GM18502 (cell line): ENCODE measurements around the gene FAM81A.
A peak's percentile ranks its signal among the peaks of the same experiment; 100 is the strongest.
"Not testable (repeated sequence)": the region's sequence is repeated elsewhere in the genome, so short reads cannot be mapped to it uniquely, and the experiment has no call there.

Source experiments
- ATAC-seq: cut with Tn5 transposase; IDR thresholded peaks from one replicate; pipeline ENCODE4 v1.9.1; 2021; ENCODE audit warnings: mild to moderate bottlenecking; ENCODE audit not compliant: unreplicated experiment, poor library complexity

FAM81A gene

DNA sequence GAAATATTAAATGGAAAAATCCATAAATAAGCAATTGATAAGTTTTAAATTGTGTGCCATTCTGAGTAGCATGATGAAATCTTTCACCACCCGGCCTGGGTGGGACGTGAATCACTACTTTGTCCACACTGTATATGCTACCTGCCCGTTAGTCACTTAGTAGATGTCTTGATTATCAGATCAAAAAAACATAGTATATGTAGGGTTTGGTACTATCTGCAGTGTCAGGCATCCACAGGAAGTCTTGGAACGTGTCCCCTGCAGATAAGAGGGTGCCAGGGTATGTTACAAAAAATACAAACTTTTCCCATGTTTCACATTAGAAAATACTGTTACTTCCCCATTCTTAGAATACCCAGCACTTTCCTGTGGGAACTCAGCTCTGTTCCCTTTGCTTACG is 35.2 kb downstream of the FAM81A start:
- no peak for ATAC-seq

DNA sequence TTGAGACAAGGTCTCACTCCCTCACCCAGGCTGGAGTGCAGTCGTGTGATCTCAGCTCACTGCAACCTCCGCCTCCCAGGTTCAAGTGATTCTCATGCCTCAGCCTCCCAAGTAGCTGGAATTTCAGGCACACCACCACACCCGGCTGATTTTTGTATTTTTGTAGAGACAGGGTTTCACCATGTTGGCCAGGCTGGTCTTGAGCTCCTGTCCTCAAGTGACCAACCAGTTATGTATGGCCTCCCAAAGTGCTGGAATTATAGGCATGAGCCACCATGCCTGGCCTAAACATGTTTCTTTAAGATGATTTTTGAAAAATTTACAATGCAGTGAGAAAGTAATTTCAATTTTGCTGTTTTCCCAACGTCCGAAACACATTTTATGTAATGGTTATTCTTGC is 37.2 kb downstream of the FAM81A start:
- not testable (repeated sequence) for ATAC-seq

GRCh38 chr15:59484399-59484798 is 46.4 kb downstream of the FAM81A start:
- no peak for ATAC-seq

DNA sequence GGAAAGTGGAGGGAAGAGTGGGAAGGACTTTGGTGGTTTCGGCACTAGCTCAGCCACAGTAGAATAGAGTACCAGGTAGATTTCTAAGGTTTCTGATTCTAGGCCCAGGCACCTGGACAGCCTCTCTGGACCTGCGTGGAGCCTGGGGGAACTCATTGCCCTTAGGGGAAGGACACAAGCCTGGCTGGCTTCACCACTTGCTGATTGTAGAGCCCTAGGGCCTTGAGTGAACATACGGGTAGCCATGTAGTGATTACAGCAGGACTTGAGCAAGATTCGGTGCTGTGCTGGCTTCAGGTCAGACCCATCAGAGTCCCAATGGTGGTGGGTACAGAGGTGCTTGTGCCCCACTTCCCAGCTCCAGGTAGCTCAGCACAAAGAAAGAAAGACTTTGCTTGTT is 47.0 kb downstream of the FAM81A start:
- ATAC-seq = no peak

- not testable (repeated sequence) for ATAC-seq
These were observed 51.5 kb downstream of the FAM81A start for GRCh38 chr15:59489485-59489884.

DNA sequence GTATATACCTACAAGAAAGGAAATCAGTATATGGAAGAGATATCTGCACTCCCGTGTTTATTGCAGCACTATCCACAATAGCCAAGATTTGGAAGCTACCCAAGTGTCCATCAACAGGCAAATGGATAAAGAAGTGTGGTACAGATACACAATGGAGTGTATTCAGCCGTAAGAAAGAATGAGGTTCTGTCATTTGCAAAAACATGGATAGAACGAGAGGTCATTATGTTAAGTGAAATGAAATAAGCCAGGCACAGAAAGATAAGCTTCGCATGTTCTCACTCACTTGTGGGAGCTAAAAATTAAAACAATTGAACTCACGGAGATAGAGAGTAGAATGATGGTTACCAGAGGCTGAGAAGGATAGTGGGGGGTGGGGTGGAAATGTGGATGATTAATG is 53.1 kb downstream of the FAM81A start:
- ATAC-seq = no peak

GRCh38 chr15:59492389-59493377 is 54.7 kb downstream of the FAM81A start:
- ATAC-seq = no peak

GRCh38 chr15:59501597-59501996 is 63.6 kb downstream of the FAM81A start:
- peak; percentile 45 for ATAC-seq

- no peak for ATAC-seq
These were observed 77.2 kb downstream of the FAM81A start for GRCh38 chr15:59515190-59515589.

DNA sequence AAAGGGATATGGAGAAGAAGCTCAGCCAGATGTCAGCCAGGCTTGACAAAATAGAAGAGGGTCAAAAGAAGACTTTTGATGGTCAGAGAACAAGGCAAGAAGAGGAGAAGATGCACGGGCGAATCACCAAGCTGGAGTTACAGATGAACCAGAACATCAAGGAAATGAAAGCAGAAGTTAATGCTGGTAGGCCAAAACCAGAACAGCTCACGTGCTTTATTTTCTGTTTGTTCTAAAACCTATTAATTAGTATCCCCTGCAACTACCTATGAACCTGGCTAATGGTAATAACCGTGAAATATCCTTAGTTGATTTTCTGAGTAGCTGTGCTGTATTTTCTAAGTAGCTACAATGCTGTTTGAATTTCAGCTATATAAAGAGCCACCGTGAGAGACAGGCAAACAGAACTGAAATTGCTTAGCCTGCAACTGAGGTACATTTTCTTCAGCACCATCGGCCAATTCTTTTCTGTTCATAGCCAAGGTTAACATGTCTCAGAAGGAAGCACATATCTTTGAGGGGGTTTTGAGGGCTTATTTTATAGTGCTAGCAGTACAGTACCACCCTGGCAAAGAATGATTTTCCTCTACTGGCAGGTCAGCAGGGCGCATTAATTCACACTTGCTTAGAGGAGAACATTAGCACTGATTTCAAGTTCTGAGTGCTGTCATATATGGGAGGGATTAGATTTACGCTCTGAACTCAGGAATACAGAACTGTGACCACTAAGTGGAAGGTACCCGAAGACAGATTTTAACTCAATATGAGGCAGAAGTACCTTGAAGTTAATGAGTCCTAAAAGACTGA is 78.9 kb downstream of the FAM81A start:
- no peak for ATAC-seq

DNA sequence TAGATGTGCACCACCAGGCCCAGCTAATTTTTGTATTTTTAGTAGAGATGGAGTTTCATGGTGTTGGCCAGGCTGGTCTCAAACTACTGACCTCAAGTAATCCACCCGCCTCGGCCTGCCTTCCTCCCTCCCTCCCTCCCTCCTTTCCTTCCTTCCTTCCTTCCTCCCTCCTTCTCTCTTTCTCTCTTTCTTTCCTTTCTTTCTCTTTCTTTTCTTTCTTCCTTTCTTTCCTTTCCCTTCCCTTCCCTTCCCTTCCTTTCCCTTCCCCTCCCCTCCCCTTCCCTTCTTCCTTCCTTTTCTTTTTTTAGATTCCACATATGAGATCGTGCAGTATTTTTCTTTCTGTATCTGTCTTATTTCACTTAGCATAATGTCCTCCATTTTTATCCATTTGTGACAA is 81.3 kb downstream of the FAM81A start:
- no peak for ATAC-seq

DNA sequence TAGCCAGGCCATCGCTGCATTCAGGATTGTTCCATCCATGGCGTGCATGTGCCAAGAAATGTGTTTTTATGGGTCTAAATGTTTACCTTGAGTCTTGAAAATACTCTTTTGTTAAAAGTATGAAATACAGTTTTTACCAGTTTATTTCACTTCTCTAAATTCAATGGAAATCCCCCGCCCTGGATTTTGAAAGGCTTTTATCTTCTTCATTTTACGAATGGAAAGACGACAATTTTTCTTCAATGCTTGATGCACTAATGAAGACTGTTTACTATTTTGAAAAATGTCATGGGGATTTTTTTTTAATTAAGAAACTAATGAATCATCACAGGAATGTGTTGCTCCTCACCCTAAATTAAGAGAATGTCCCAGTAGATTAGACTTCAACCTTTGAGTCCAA is 83.5 kb downstream of the FAM81A start:
- ATAC-seq = no peak

DNA sequence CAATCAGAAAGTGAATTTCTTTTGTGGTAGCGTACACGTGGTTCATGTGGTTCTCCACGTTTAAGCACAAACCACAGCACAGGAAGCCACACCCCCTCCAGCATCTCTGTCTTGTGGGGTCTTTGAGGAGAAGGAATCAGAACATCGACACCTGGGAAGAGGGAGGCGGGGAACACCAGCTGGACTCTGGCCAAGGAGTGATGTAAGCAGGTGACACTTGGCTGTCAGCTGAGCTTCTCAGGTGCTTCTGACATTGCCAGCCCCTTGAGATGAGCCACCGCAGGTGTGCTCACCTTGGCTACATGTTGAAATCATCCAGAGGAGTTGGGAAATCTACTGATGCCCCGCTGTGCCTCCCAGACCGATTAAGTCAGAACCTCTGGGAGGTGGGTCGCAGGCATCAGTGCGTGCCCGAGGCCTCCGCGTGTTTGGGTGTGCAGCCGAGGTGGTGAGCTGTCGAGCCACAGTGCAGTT is 85.0 kb downstream of the FAM81A start:
- ATAC-seq = no peak

DNA sequence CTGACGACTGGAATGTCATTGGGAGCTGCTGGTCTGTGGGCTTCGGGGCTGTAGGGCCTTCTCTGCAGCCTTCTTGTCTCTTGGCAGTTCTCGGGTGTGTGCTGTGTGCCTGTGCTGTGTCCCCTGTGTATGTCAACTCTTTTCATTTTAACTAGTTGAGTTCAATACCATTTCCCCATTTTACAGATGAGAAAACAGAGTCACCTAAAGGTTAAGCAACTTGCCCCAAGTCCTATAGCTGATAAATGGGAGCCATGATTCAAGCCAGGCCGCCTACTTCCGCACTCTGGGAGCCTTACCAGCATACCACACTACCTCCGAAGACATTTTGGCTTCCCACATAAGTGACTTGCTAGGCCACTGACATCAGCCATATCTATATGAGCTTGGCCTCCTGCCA is 85.7 kb downstream of the FAM81A start:
- no peak for ATAC-seq

- no peak for ATAC-seq
These were observed 86.3 kb downstream of the FAM81A start for GRCh38 chr15:59524331-59524731.

DNA sequence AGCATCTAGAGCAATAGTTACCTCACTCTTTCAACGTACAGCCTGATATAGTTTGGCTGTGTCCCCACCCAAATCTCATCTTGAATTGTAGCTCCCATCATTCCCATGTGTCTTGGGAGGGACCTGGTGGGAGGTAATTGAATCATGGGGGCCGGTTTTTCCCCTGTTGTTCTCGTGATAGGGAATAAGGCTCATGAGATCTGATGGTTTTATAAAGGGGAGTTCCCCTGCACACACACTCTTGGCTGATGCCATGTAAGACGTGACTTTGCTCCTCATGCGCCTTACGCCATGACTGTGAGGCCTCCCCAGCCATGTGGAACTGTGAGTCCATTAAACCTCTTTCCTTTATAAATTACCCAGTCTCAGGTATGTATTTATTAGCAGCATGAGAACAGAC is 88.5 kb downstream of the FAM81A start:
- not testable (repeated sequence) for ATAC-seq

DNA sequence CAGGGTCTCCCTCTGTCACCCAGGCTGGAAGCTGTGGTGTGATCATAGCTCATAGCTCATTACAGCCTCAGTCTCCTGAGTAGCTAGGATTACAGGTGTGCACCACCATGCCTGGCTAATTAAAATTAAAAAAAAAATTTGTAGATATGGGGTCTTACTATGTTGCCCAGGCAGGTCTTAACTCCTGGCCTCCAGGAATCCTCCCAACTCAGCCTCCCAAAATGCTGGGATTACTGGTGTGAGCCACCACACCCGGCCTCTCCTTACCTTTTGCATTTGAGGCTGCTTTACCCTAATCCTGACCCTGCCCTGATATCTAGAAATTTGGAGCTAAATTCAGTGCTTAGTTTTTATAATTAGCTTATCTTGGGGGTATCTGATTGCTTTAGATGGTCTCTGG is 90.4 kb downstream of the FAM81A start:
- ATAC-seq = no peak

- no peak for ATAC-seq
These were observed 91.0 kb downstream of the FAM81A start for GRCh38 chr15:59528961-59529402.

- ATAC-seq = no peak
These were observed 93.2 kb downstream of the FAM81A start for GRCh38 chr15:59531066-59531675.

GRCh38 chr15:59532770-59533379 is 94.9 kb downstream of the FAM81A start:
- no peak for ATAC-seq
